D341Med (cell line): ENCODE data around the gene HS6ST2.
"Not testable (repeated sequence)": the region's sequence is repeated elsewhere in the genome, so short reads cannot be mapped to it uniquely, and the experiment has no call there.

Experiments used
- DNase-seq: peaks from one replicate; pipeline ENCODE4 v3.0.0; 2012; ENCODE audit warnings: low spot score

The HS6ST2 gene

DNA sequence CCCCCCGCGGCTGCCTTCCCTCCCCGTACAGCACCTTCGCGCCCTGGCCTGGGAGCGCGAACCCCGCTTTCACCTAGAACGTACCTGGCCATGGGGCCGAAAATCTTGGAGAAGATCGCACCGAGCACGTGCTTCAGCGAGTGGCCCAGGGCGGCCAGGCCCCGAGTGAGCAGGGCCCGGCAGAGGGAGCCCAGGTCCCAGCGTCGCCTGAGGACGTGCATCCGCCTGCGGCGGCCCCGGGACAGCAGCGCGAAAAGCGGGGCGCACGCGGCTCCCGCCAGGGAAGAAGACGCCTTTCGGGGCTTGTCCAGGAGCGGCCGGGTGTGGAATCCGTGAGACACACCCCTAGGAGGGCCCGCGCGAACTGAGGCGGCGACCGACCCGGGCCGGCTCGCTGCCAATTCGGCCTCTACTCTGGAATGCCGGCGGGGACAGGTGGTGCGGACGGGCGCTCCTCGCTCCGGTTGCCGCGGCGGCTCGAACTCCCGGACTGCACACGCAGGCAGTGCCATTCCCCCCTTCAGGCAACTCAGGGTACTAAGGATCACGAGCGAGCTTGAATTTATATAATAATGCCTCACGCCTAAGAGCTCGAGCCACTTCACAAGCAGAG is at the start of gene HS6ST2:
HS6ST2 (minus strand) TSS at position 539 of the 613 bp plus-strand sequence.
- DNase-seq = peak; percentile 66

DNA sequence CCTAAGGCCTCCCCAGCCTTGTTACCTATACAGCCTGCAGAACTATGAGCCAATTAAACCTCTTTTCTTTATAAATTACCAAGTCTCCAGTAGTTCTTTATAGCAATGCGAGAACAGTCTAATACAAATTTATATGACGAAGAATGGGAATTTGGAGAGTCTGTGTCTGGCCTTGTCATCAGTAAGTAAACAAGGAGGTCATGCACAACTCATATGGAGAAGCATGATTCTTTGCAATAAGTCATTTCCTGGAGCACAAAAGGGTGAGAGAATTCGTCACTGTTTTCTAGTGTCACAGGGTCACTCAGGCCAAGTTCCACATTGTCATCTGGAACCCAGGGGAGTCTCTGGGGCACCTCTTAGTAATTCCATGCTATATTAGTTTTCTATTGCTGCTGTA is 49.0 kb upstream of the HS6ST2 start:
- no peak for DNase-seq

DNA sequence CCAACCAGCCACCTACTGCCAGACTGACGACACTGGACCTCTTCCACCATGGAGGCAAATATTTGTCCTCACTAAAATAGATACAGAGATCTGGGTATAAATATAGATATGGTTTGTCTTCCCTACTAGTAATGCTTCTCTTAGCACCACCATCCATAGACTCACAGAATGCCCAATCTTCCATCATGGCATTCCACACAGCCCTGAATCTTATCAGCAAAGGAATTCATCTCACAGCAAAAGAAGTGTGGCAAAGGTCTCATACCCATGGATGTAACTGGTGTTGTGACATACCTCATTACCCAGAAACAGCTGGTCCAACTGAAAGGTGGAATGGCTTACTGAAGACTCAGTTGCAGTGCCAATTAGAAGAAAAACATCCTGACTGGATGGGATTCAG is 47.2 kb upstream of the HS6ST2 start:
- DNase-seq = no peak

DNA sequence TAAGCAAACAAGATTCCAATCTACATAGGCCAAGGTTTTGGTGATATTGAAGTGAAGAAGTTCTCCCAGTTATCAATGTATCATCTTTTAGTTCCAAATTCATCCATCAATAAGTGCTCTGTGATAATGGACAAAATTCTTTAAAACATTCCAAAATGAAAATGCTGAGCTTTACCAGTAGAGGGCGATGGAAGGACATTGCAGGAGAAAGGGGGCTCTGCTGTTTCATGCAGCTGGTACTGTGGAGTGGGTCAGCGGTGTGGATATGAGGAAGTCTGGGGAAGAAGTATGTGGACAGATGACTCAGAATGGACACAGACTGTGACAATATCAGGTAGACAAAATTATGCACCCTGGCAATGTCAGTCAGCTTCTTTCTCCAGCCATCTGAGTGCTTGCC is 46.6 kb upstream of the HS6ST2 start:
- DNase-seq = peak; percentile 33

DNA sequence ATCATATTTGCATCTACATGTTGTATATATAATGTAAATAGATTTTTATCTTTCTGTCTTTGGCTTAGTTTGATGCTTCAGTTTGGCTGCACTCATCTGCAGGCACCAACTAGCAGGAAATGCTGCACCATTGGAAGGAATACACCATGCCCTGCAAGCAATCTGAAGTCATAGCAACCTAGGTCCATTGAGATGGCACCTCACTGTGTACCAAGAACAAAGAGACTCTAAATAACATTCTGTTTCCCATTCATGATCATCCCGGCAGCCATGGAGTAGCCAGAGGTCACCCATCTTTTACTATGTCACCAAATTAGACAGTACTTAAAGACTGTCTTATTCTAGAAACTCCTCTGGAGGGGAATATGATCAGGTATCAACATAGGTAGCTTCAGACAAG is 40.8 kb upstream of the HS6ST2 start:
- DNase-seq = no peak

DNA sequence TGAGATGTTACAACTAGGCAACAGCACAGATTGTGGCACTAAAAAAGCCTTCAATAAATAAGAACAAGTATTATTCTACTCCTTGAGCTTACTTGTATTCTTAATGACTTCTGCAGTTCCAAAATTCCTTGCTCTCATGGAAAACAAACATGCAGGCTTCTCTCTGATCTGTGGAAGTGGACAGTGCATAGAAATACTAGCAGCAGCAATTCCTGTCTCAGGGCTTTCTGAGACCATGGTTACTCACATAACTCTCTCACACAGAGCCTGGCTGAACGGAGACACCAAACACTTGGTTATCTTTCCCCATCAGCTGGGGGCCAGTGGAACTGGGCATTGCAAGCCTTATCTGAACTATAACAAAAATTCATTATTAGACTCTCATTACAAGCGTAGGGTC is 32.4 kb upstream of the HS6ST2 start:
- DNase-seq = no peak

DNA sequence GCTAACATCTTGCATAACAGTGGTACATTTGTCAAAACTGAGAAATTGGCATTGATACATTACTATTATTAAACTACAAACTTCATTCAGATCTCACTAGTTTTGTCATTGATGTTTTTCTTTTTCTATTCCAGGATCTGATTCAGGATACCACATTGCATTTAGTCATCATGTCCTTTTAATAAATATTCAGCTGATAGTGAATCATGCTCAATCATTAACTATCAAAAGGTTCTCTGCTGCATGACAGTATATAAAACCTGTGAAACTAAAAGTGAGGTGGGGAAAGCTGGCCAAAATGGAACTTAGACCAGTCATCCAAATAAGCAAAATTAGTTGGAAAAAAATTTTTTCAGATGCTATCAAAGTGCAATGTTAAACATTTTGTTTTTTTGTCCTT is 28.1 kb upstream of the HS6ST2 start:
- DNase-seq = no peak

DNA sequence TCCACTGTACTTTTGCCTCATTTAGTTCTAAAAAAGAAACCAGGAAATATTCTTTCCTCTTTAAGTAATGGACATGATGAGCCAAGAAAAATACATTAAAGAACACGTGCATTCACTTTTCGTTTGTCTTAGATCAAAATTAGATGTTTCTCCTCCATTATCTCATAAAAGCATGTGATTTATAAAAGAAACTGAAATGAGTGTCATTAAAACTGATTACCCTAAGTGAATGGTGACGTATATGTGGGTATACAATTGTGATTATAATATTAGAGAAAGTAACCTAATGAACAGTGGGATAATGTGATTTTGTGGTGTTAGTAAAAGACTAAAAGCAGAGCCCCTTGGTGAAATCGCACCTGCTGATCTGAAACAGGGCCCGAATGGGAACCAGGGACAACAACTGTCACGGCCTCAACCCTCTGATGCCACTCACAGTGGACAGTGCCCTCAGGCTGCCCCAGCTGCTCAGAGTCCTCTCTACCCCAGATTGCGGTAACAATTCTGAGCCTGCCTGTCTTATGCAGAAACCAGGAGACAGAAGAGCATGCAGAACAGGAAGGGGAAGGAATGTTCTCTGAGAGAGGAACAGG is 25.7 kb upstream of the HS6ST2 start:
- no peak for DNase-seq

DNA sequence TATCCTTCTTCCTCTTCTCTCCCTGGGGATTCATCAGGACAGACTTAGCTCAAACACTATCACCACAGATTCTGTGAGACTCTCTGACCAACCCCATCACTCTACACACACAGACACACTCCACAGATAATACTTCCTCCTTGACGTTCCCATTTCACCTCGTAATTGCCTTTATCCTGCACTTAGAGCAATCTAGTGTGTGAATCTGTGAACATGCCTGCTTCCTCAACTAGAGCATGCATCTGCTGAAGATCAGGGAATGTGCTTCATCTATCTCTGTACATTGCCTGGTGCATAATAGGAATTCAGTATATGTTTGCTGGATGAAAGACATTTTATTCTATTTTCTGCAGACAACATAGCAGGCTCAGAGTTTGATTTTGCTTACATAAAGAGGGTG is 25.1 kb upstream of the HS6ST2 start:
- no peak for DNase-seq

DNA sequence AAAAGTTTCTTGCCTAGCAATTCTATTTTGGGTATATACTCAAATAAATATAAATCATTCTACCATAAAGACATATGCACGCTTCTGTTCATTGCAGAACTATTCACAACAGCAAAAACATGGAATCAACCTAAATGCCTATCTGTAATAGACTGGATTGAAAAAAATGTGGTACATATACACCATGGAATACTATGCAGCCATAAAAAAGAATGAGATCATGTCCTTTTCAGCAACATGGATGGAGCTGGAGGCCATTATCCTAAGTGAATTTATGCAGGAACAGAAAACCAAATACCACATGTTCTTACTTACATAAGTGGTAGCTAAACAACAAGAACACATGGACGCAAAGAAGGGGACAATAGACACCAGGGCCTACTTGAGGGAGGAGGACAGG is 21.6 kb upstream of the HS6ST2 start:
- DNase-seq = not testable (repeated sequence)

DNA sequence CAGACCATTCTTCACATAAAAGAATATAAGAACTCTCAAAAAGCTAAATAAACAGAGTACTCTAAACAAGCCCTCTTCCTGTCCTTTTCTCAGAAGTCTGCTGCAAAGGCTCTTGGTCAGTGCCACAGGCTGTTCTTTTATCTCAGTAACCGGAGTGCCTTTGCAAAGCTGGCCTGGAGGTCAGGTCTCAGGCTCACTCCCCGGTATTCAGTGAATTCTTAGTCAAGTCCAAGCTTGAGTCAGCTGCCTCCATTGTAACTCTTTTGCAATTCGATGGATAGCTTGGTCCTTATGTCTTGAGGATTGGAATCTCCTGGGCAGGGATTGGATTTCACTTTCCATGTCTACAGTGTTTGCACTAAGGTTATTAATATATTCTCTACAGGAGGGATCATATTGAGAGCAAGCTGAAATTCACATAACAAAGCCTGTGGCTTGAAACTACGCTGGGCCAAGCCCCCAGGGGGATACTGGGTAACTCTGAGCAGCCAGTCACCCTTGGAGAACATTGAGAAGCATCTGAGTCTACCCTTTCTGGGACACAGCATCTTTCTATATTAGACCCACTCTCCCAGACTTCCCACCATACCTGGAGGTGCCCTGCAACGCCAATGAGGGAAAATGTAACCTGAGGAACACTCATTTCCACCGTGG is 10.0 kb upstream of the HS6ST2 start:
- DNase-seq = no peak

DNA sequence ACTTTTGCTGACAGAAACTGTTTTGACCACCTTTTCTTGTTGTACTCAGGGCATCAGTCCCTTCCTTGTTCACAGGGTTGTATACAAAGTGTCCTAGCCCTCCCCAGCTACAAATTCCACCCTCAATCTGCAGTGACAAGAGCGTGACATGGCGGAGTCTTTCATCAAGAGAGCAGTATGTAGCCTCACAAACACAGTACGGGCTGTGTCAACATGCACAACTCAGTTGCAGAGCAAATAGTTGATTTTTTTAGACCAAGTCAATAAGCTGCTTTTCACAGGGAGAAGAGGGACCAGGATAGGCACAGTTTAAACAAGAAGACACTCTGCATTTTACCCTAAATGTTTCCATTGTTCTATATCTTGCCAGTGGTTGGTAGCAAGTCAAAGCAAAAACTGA is 8.6 kb upstream of the HS6ST2 start:
- DNase-seq = no peak

DNA sequence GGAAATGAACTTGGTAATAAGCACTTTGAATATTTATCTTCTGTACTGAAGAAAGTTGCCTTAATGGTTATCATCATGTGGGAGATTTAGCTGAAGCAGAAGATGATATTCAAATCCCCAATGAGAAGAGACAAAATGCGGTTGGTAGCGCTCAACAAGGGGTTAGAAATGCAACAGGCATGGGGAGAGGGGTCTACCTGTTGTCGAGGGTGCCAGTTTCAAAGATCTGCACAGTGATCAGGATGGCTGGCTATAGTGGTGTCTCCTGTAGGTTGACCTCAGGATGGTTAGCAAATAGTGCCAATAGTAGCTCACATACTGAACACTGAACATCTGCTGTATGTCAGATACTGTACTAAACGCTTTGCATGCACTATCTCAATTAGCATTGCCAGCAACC is 7.0 kb upstream of the HS6ST2 start:
- no peak for DNase-seq

DNA sequence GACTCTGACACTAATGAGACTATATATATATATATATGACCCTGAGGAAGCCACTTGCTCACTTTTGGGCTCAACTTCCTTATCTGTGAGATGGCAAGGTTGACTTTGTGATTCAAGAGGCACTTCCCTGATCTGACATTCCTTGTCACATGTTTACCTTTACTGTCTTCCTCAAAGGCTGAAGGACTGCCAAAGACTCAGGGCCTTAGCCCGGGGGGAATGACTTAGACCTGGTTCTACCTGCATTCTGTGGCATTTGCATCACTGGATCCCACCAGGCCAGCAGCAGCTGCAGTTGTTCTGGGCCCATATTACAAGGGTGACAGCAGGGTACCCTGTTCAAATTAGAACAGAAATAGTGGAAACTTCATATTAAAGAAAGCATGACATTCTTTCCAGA is 3.1 kb upstream of the HS6ST2 start:
- no peak for DNase-seq

DNA sequence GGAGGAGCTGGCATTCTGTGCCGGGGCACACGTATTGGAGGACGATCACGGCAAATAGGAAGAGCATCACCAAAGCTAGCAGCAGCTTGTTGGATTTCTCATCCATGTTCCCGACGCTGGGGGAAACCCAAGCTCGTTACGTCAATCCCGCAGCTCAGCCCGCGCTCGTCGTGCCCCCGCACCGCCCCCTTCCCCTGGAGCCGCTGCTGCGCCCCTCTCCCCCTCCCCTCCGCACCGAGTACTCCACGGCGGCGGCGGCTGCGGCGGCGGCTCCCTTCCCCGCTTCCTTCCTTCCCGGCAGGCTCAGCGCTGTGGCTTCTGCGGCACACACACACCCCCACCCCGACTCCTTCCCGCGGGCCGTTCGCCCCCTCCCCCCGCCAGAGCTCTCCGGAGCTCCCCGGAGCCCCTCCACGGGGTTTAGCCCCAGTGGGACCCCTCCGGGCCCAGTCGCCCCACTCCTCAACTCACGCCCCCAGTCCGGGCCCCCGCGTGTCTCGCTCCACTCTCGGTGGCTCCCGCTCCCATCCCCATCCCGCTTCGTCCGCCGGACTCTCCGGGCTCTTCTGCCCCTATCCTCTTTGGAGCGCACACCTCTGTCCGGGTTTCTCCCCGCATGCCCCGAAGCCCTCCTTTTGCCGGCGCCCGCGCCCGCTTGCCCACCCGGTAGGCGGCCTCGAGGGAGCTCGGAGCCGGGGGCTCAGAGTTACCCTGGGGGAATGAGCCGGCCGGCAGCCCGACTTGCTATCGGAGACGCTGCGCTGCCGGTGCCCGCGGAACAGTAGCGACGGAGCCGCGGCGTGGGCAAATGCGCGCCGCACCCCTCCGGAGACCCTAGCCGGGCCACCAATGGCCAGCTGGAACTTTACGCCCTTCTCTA is 978 bp downstream of the HS6ST2 start:
- peak; percentile 64 for DNase-seq

DNA sequence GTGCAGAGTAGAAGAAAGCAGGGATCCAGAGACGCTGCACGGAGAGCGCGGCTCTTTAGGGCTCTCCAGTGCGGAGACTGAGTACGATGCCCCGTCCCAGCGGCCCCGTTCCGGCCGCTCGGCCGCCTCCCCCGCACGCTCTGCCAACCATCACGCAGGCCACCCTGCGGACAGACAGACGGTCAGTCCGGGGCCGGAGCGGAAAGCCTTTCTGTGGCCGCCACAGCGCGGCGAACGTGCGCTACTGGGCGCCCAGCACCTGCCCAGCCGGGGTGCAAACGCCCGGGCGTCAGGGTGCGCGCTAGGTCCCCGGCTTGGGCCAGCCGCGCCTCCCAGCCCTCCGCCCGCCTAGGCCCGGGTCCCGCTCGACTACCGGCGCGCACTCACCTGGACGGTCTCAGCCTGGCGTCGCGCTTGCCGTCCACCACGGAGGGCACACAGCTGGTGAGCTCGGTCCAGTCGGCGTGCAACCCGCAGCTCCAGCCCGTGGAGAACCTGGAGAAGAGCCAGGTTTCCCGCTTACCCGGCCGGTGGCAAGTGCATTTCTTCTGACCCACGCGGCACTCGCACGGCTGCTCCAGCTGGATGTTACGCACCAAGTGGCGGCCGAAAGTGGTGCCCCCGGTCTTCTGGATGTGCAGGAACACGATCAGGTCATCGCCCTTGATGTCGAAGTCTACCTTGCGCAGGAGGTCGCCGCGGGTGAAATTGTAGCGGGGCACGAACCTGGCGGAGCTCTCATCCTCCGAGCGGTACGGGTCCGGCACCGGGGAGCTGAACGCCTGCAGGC is 1.8 kb downstream of the HS6ST2 start:
- peak; percentile 35 for DNase-seq

DNA sequence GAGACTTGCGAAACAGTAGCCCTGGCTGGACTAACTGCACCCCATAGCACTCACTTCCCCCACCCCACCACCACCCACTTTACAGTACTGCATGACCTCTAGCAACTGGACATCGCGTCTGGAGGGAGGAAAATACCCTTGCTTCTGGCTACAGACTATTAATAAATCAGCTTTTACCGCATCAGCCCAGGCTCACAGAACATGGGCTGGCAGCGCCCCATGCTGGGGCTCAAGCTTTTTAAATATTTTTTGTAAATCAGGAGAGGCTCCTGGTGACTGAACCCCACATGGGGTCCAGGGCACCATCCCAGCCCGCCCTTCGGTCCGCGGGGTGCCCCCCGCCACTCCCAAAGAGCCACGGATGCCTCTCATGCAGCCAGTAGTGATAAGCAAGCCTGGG is 2.7 kb downstream of the HS6ST2 start:
- peak; percentile 34 for DNase-seq

DNA sequence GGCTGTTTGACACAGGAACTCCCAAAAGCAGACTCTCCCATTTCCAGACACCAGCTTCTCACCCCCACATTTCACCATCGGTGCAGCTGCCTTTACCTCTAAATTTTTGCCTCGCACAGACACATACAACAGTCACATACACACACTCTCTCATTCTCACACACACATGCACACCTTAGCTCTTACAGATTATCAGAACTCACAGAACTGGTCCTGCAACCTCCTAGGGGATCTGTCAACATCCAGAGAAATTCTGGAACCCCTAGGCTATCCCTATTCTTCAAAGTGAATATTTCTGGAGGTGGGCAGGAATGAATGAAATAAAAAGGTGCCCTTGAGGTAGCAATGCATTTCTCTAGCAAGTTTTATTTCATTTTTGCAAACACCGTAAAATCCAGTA is 4.1 kb downstream of the HS6ST2 start:
- no peak for DNase-seq

DNA sequence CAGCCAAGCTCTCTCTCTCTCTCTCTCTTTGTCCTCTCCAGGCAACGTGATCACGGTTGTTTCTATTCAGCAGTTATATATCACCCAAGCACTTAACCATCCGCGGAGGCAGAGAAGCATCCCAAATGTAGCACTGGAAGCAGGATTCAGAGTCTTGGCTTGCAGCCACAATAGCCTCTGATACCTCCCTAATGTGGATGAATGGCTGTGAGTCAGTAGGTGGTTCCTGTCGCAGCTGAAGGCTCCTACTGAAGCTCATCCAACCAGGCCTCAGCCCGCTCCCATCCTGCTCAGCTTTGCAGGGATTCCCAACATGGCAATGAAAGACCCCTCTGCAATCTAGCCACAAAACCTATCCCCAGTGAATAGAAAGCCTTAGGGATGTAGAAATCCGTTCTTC is 5.1 kb downstream of the HS6ST2 start:
- no peak for DNase-seq

DNA sequence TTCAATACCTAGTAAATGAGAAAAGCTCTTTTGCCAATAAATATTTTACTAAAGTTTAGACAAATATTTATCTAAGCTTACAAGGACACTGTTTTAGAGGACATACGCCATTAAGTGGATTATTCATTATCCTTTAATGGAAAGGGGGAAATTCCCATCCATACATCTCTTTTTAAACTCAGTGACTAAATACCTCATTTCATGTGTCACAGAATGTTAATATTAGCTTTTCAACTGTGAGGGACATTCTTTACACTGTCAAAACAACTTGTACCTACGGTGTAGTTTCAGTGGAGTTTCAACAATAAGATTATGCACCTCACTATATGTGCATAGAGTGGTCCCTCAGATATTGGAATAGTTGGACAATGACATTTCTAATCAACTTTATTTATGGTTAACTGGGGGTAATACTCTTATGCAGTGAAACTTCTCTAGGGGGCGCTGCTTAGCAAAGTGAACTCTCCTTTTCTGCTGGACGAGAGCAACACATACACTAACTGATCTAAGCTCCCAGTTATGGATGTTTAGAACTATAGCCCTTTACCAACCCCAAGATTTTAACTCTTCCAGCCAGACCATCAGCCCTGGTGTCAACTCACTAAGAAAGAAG is 9.7 kb downstream of the HS6ST2 start:
- no peak for DNase-seq

DNA sequence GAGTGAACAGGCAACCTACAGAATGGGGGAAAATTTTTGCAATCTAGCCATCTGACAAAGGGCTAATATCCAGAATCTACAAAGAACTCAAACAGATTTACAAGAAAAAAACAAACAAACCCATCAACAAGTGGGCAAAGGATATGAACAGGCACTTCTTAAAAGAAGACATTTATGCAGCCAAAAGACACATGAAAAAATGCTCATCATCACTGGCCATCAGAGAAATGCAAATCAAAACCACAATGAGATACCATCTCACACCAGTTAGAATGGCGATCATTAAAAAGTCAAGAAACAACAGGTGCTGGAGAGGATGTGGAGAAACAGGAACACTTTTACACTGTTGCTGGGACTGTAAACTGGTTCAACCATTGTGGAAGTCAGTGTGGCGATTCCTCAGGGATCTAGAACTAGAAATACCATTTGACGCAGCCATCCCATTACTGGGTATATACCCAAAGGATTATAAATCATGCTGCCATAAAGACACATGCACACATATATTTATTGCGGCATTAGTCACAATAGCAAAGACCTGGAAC is 13.3 kb downstream of the HS6ST2 start:
- not testable (repeated sequence) for DNase-seq
